Activated effector memory CD4-positive, alpha-beta T cell treated with Interleukin-2 at 50 U/mL for 16 hours (primary cell): Measurements from ENCODE around the gene GAMT.
"Not testable (repeated sequence)": the region's sequence is repeated elsewhere in the genome, so short reads cannot be mapped to it uniquely, and the experiment has no call there.

ENCODE experiments used
- DNase-seq: peaks from one replicate; pipeline ENCODE4 v3.0.0-alpha.2; 2020

Gene GAMT

GRCh38 chr19:1433119-1434039 lies 32.0 kb upstream of the GAMT start:
- DNase-seq, result no peak

GRCh38 chr19:1432507-1432887 lies 31.2 kb upstream of the GAMT start:
- DNase-seq, result no peak

- DNase-seq, result no peak
These were observed 30.6 kb upstream of the GAMT start for GRCh38 chr19:1431759-1432506.

GRCh38 chr19:1430246-1430645 lies 28.9 kb upstream of the GAMT start:
- DNase-seq, result no peak

- DNase-seq, result no peak
These were observed 28.4 kb upstream of the GAMT start for GRCh38 chr19:1429750-1430149.

GRCh38 chr19:1428738-1429391 lies 27.5 kb upstream of the GAMT start:
- DNase-seq, result no peak

- no peak for DNase-seq
These were observed 26.0 kb upstream of the GAMT start for GRCh38 chr19:1427221-1427920.

GRCh38 chr19:1426736-1427135 lies 25.4 kb upstream of the GAMT start:
- DNase-seq, result no peak

- DNase-seq, result no peak
These were observed 24.6 kb upstream of the GAMT start for GRCh38 chr19:1425902-1426301.

- DNase-seq, result no peak
These were observed 23.9 kb upstream of the GAMT start for GRCh38 chr19:1425102-1425837.

GRCh38 chr19:1424192-1424955 lies 23.0 kb upstream of the GAMT start:
- DNase-seq, result no peak

GRCh38 chr19:1423436-1424191 lies 22.3 kb upstream of the GAMT start:
- no peak for DNase-seq

- no peak for DNase-seq
These were observed 21.6 kb upstream of the GAMT start for GRCh38 chr19:1422943-1423342.

- no peak for DNase-seq
These were observed 21.0 kb upstream of the GAMT start for GRCh38 chr19:1422360-1422759.

GRCh38 chr19:1421958-1422305 lies 20.6 kb upstream of the GAMT start:
- no peak for DNase-seq

- DNase-seq, result no peak
These were observed 20.0 kb upstream of the GAMT start for GRCh38 chr19:1421218-1421957.

GRCh38 chr19:1420590-1420989 lies 19.2 kb upstream of the GAMT start:
- no peak for DNase-seq

- DNase-seq, result not testable (repeated sequence)
These were observed 18.7 kb upstream of the GAMT start for GRCh38 chr19:1420085-1420484.

GRCh38 chr19:1418951-1419738 lies 17.8 kb upstream of the GAMT start:
- no peak for DNase-seq

- DNase-seq, result no peak
These were observed 17.1 kb upstream of the GAMT start for GRCh38 chr19:1418496-1418775.
